GM12874 (cell line): ENCODE data around the gene ZCCHC7.

Experiments
- CTCF ChIP-seq: IDR thresholded peaks from 2 replicates; pipeline ENCODE4 v1.5.1; 2011; ENCODE audit warnings: low read depth, mild to moderate bottlenecking, control low read depth, low read length, moderate library complexity; ENCODE audit not compliant: insufficient read depth

The ZCCHC7 gene

GRCh38 chr9:37141015-37141414 is 20.6 kb downstream of the ZCCHC7 start:
- TF ChIP-seq CTCF = no peak

- TF ChIP-seq CTCF = no peak
Observed at GRCh38 chr9:37144762-37145161, 24.4 kb downstream of the ZCCHC7 start.

GRCh38 chr9:37146410-37146809 is 26.0 kb downstream of the ZCCHC7 start:
- TF ChIP-seq CTCF = no peak

GRCh38 chr9:37148181-37148580 is 27.8 kb downstream of the ZCCHC7 start:
- TF ChIP-seq CTCF = no peak

GRCh38 chr9:37149666-37150308 is 29.4 kb downstream of the ZCCHC7 start:
- TF ChIP-seq CTCF = no peak

- TF ChIP-seq CTCF = no peak
Observed at GRCh38 chr9:37150415-37150814, 30.0 kb downstream of the ZCCHC7 start.

- TF ChIP-seq CTCF = no peak
Observed at GRCh38 chr9:37151812-37152211, 31.4 kb downstream of the ZCCHC7 start.
